ENCODE data around the gene CTDP1. TPM values are rescaled to one million over a fixed set of nuclear protein-coding genes. Genes with fewer than 3 reads are reported as not detected.
A peak's percentile ranks its signal among the peaks of the same experiment; 100 is the strongest.
"Not testable (repeated sequence)": the region's sequence is repeated elsewhere in the genome, so short reads cannot be mapped to it uniquely, and the experiment has no call there.

The CTDP1 gene
- total and polyA plus RNA-seq, 5 donors from 2014 or later = 12.9 to 59.7 (median 16.7) TPM

GRCh38 chr18:79718126-79718525 is 38.5 kb downstream of the CTDP1 start:
- H3K4me1 Mint-ChIP-seq = peaks cover 0 to 4% (median under 1%) of the 10 kb centered on the region in 4 donors
- peak overlapping the region in 1 of 3 donors; percentile 82 for H3K27ac Mint-ChIP-seq
- no peak overlapping the region for H3K4me3 ChIP-seq (ENCODE audit: low read depth, low read length)
- no peaks in the 10 kb centered on the region for H3K9me3 ChIP-seq (ENCODE audit: control insufficient read depth in 2 of 2, low read length in 2 of 2)
- ATAC-seq (ENCODE audit: low read depth in 2 of 2) (no peak), DNase-seq (no peak)
- peaks cover 85% of the 10 kb centered on the region for H3K36me3 ChIP-seq (ENCODE audit: control insufficient read depth, insufficient read depth, low read length)
- H3K4me3 Mint-ChIP-seq = no peak overlapping the region
- H3K4me1 ChIP-seq (ENCODE audit: control insufficient read depth, insufficient read depth, low read length, poor library complexity, severe bottlenecking) = no peaks in the 10 kb centered on the region
- H3K27ac ChIP-seq (ENCODE audit: insufficient read depth, low read length, poor library complexity, severe bottlenecking) = no peak overlapping the region
- H3K27me3 ChIP-seq (ENCODE audit: control insufficient read depth, insufficient read depth, low read length) = no peaks in the 10 kb centered on the region
- H3K36me3 Mint-ChIP-seq = peaks cover 48% of the 10 kb centered on the region
- H3K27me3 Mint-ChIP-seq = no peaks in the 10 kb centered on the region
- H3K9me3 Mint-ChIP-seq = peaks cover 0 to 2% (median 0%) of the 10 kb centered on the region in 7 donors

GRCh38 chr18:79718878-79719477 is 39.4 kb downstream of the CTDP1 start:
- H3K27me3 Mint-ChIP-seq = no peaks in the 10 kb centered on the region
- peaks cover 0 to 5% (median 0%) of the 10 kb centered on the region in 7 donors for H3K9me3 Mint-ChIP-seq
- Histone ChIP-seq H3K27ac (ENCODE audit: insufficient read depth, low read length, poor library complexity, severe bottlenecking) (no peak overlapping the region), H3K9me3 (ENCODE audit: control insufficient read depth in 2 of 2, low read length in 2 of 2) (no peaks in the 10 kb centered on the region), H3K4me3 (ENCODE audit: low read depth, low read length) (no peak overlapping the region), H3K36me3 (ENCODE audit: control insufficient read depth, insufficient read depth, low read length) (peaks cover 86% of the 10 kb centered on the region), H3K27me3 (ENCODE audit: control insufficient read depth, insufficient read depth, low read length) (no peaks in the 10 kb centered on the region), H3K4me1 (ENCODE audit: control insufficient read depth, insufficient read depth, low read length, poor library complexity, severe bottlenecking) (no peaks in the 10 kb centered on the region)
- no peak for ATAC-seq (ENCODE audit: low read depth in 2 of 2)
- DNase-seq = no peak
- peak overlapping the region in 1 of 3 donors; percentile 82 for H3K27ac Mint-ChIP-seq
- H3K4me3 Mint-ChIP-seq = no peak overlapping the region
- peaks cover 0 to 4% (median under 1%) of the 10 kb centered on the region in 4 donors for H3K4me1 Mint-ChIP-seq
- peaks cover 52% of the 10 kb centered on the region for H3K36me3 Mint-ChIP-seq

GRCh38 chr18:79719478-79720358 is 40.1 kb downstream of the CTDP1 start:
- H3K4me1 Mint-ChIP-seq; H3K27ac ChIP-seq (ENCODE audit: insufficient read depth, low read length, poor library complexity, severe bottlenecking); H3K9me3 Mint-ChIP-seq; ATAC-seq (ENCODE audit: low read depth in 2 of 2); DNase-seq; H3K9me3 ChIP-seq (ENCODE audit: control insufficient read depth in 2 of 2, low read length in 2 of 2); H3K4me3 Mint-ChIP-seq; H3K27me3 Mint-ChIP-seq; H3K4me1 ChIP-seq (ENCODE audit: control insufficient read depth, insufficient read depth, low read length, poor library complexity, severe bottlenecking); H3K4me3 ChIP-seq (ENCODE audit: low read depth, low read length); H3K27me3 ChIP-seq (ENCODE audit: control insufficient read depth, insufficient read depth, low read length); H3K27ac Mint-ChIP-seq: not testable (repeated sequence)
- H3K36me3 ChIP-seq (ENCODE audit: control insufficient read depth, insufficient read depth, low read length) = peaks cover 87% of the 10 kb centered on the region
- peaks cover 59% of the 10 kb centered on the region for H3K36me3 Mint-ChIP-seq

- no peak overlapping the region for H3K27ac Mint-ChIP-seq
- no peak for ATAC-seq (ENCODE audit: low read depth in 2 of 2)
- peaks cover 0 to 5% (median 0%) of the 10 kb centered on the region in 7 donors for H3K9me3 Mint-ChIP-seq
- Histone ChIP-seq H3K27ac (ENCODE audit: insufficient read depth, low read length, poor library complexity, severe bottlenecking) (no peak overlapping the region), H3K4me3 (ENCODE audit: low read depth, low read length) (no peak overlapping the region), H3K27me3 (ENCODE audit: control insufficient read depth, insufficient read depth, low read length) (no peaks in the 10 kb centered on the region), H3K36me3 (ENCODE audit: control insufficient read depth, insufficient read depth, low read length) (peaks cover 86% of the 10 kb centered on the region), H3K9me3 (ENCODE audit: control insufficient read depth in 2 of 2, low read length in 2 of 2) (peaks cover 0 to 6% of the 10 kb centered on the region in 2 experiments), H3K4me1 (ENCODE audit: control insufficient read depth, insufficient read depth, low read length, poor library complexity, severe bottlenecking) (no peaks in the 10 kb centered on the region)
- H3K4me3 Mint-ChIP-seq = no peak overlapping the region
- no peaks in the 10 kb centered on the region for H3K27me3 Mint-ChIP-seq
- peaks cover 61% of the 10 kb centered on the region for H3K36me3 Mint-ChIP-seq
- peaks cover 0 to 6% (median 4%) of the 10 kb centered on the region in 4 donors for H3K4me1 Mint-ChIP-seq
- peak in 1 of 3 donors; percentile 14 for DNase-seq
Observed at GRCh38 chr18:79720359-79720733, 40.7 kb downstream of the CTDP1 start.

- H3K36me3 ChIP-seq (ENCODE audit: control insufficient read depth, insufficient read depth, low read length) = peaks cover 87% of the 10 kb centered on the region
- no peak for ATAC-seq (ENCODE audit: low read depth in 2 of 2)
- no peak for DNase-seq
- peaks cover 75% of the 10 kb centered on the region for H3K36me3 Mint-ChIP-seq
- no peak overlapping the region for H3K4me3 ChIP-seq (ENCODE audit: low read depth, low read length)
- peaks cover 2 to 25% of the 10 kb centered on the region in 2 experiments for H3K9me3 ChIP-seq (ENCODE audit: control insufficient read depth in 2 of 2, low read length in 2 of 2)
- H3K27ac ChIP-seq (ENCODE audit: insufficient read depth, low read length, poor library complexity, severe bottlenecking) = no peak overlapping the region
- H3K9me3 Mint-ChIP-seq = peaks cover 0 to 23% (median 4%) of the 10 kb centered on the region in 7 donors
- H3K27me3 Mint-ChIP-seq = no peaks in the 10 kb centered on the region
- H3K4me1 ChIP-seq (ENCODE audit: control insufficient read depth, insufficient read depth, low read length, poor library complexity, severe bottlenecking) = no peaks in the 10 kb centered on the region
- H3K27ac Mint-ChIP-seq = no peak overlapping the region
- H3K4me1 Mint-ChIP-seq = peaks cover 0 to 13% (median 5%) of the 10 kb centered on the region in 4 donors
- H3K4me3 Mint-ChIP-seq = no peak overlapping the region
- H3K27me3 ChIP-seq (ENCODE audit: control insufficient read depth, insufficient read depth, low read length) = no peaks in the 10 kb centered on the region
Observed at GRCh38 chr18:79723036-79723435, 43.4 kb downstream of the CTDP1 start.

GRCh38 chr18:79723628-79724027 is 44.0 kb downstream of the CTDP1 start:
- peaks cover 0 to 13% (median 5%) of the 10 kb centered on the region in 4 donors for H3K4me1 Mint-ChIP-seq
- no peaks in the 10 kb centered on the region for H3K4me1 ChIP-seq (ENCODE audit: control insufficient read depth, insufficient read depth, low read length, poor library complexity, severe bottlenecking)
- DNase-seq (no peak), ATAC-seq (ENCODE audit: low read depth in 2 of 2) (no peak)
- H3K36me3 Mint-ChIP-seq = peaks cover 76% of the 10 kb centered on the region
- no peak overlapping the region for H3K4me3 Mint-ChIP-seq
- H3K27ac Mint-ChIP-seq = no peak overlapping the region
- no peaks in the 10 kb centered on the region for H3K27me3 ChIP-seq (ENCODE audit: control insufficient read depth, insufficient read depth, low read length)
- H3K27ac ChIP-seq (ENCODE audit: insufficient read depth, low read length, poor library complexity, severe bottlenecking) = no peak overlapping the region
- no peaks in the 10 kb centered on the region for H3K27me3 Mint-ChIP-seq
- no peak overlapping the region for H3K4me3 ChIP-seq (ENCODE audit: low read depth, low read length)
- peaks cover 85% of the 10 kb centered on the region for H3K36me3 ChIP-seq (ENCODE audit: control insufficient read depth, insufficient read depth, low read length)
- H3K9me3 ChIP-seq (ENCODE audit: control insufficient read depth in 2 of 2, low read length in 2 of 2) = peaks cover 2 to 25% of the 10 kb centered on the region in 2 experiments
- peaks cover 0 to 27% (median 4%) of the 10 kb centered on the region in 7 donors for H3K9me3 Mint-ChIP-seq

- no peak overlapping the region for H3K27ac Mint-ChIP-seq
- Histone ChIP-seq H3K9me3 (ENCODE audit: control insufficient read depth in 2 of 2, low read length in 2 of 2) (peaks cover 2 to 33% of the 10 kb centered on the region in 2 experiments), H3K4me1 (ENCODE audit: control insufficient read depth, insufficient read depth, low read length, poor library complexity, severe bottlenecking) (no peaks in the 10 kb centered on the region), H3K4me3 (ENCODE audit: low read depth, low read length) (no peak overlapping the region), H3K27ac (ENCODE audit: insufficient read depth, low read length, poor library complexity, severe bottlenecking) (no peak overlapping the region), H3K27me3 (ENCODE audit: control insufficient read depth, insufficient read depth, low read length) (no peaks in the 10 kb centered on the region), H3K36me3 (ENCODE audit: control insufficient read depth, insufficient read depth, low read length) (peaks cover 85% of the 10 kb centered on the region)
- H3K9me3 Mint-ChIP-seq = peaks cover 0 to 30% (median 4%) of the 10 kb centered on the region in 7 donors
- DNase-seq (no peak), ATAC-seq (ENCODE audit: low read depth in 2 of 2) (no peak)
- H3K4me1 Mint-ChIP-seq = peaks cover 0 to 13% (median 5%) of the 10 kb centered on the region in 4 donors
- H3K4me3 Mint-ChIP-seq = peak overlapping the region in 1 of 4 donors; percentile 65
- H3K27me3 Mint-ChIP-seq = no peaks in the 10 kb centered on the region
- H3K36me3 Mint-ChIP-seq = peaks cover 76% of the 10 kb centered on the region
Observed at GRCh38 chr18:79724299-79725080, 44.9 kb downstream of the CTDP1 start.
